DND-41 (cell line): ENCODE data around the gene CACNB4.

Experiments used
- ATAC-seq: fragments of 200-7000 bp; cut with Tn5 transposase; 3 replicates; pipeline ENCODE4 v1.9.1; 2021; ENCODE audit warnings: low read depth; ENCODE audit not compliant: insufficient read depth
- DNase-seq: peaks from one replicate; pipeline ENCODE4 v3.0.0-alpha.2; 2020
- H2AFZ ChIP-seq: 2 replicates; pipeline ENCODE4 v1.6.0; 2012; ENCODE audit warnings: low read depth, low read length
- H3K27ac ChIP-seq: 2 replicates; pipeline ENCODE4 v1.5.1; 2012; ENCODE audit warnings: low read length, inconsistent platforms
- H3K27me3 ChIP-seq: fragments of 200-600 bp; sonication (generic); 2 replicates; pipeline ENCODE4 v1.6.0; 2012; ENCODE audit warnings: low read length, mild to moderate bottlenecking, inconsistent platforms; ENCODE audit not compliant: insufficient read depth, poor library complexity
- H3K36me3 ChIP-seq: 2 replicates; pipeline ENCODE4 v1.5.1; 2012; ENCODE audit warnings: low read length, inconsistent platforms; ENCODE audit not compliant: insufficient read depth
- H3K4me1 ChIP-seq: 2 replicates; pipeline ENCODE4 v1.5.1; 2012; ENCODE audit warnings: mild to moderate bottlenecking, low read length; ENCODE audit not compliant: insufficient read depth
- H3K4me2 ChIP-seq: 2 replicates; pipeline ENCODE4 v1.6.0; 2012; ENCODE audit warnings: mild to moderate bottlenecking, moderate library complexity, low read length, inconsistent platforms; ENCODE audit not compliant: insufficient read depth
- H3K4me3 ChIP-seq, 2 experiments: fragments of 200-600 bp in 1 of 2; shearing (Covaris generic) in 1 of 2; 2 replicates each; pipeline ENCODE4 v1.5.1; 2012 to 2016; ENCODE audit warnings: inconsistent platforms in 2 of 2, low read length in 2 of 2, mild to moderate bottlenecking in 2 of 2, low read depth in 1 of 2, moderate library complexity in 1 of 2
- H3K79me2 ChIP-seq: 2 replicates; pipeline ENCODE4 v1.6.0; 2012; ENCODE audit warnings: low read length, inconsistent platforms; ENCODE audit not compliant: insufficient read depth
- H3K9ac ChIP-seq: 2 replicates; pipeline ENCODE4 v1.6.0; 2012; ENCODE audit warnings: low read depth, mild to moderate bottlenecking, inconsistent platforms, low read length, moderate library complexity
- H3K9me3 ChIP-seq: 2 replicates; pipeline ENCODE4 v1.5.1; 2012; ENCODE audit warnings: low read length, moderate library complexity, mild to moderate bottlenecking, inconsistent platforms; ENCODE audit not compliant: insufficient read depth, severe bottlenecking
- H4K20me1 ChIP-seq: 2 replicates; pipeline ENCODE4 v1.6.0; 2012; ENCODE audit warnings: low read length; ENCODE audit not compliant: insufficient read depth
- EZH2 ChIP-seq: IDR thresholded peaks from 3 replicates; pipeline ENCODE4 v1.6.1; 2012; ENCODE audit warnings: borderline replicate concordance, low read depth, mild to moderate bottlenecking, moderate library complexity, low read length, inconsistent platforms; ENCODE audit not compliant: severe bottlenecking
- TF ChIP-seq, protein P1 (sequence below): IDR thresholded peaks from 2 replicates; pipeline ENCODE4 v1.5.1; 2012; ENCODE audit warnings: borderline replicate concordance, low read length, moderate library complexity, mild to moderate bottlenecking; ENCODE audit not compliant: poor library complexity, severe bottlenecking; ENCODE audit errors: extremely low read depth

Gene CACNB4

DNA sequence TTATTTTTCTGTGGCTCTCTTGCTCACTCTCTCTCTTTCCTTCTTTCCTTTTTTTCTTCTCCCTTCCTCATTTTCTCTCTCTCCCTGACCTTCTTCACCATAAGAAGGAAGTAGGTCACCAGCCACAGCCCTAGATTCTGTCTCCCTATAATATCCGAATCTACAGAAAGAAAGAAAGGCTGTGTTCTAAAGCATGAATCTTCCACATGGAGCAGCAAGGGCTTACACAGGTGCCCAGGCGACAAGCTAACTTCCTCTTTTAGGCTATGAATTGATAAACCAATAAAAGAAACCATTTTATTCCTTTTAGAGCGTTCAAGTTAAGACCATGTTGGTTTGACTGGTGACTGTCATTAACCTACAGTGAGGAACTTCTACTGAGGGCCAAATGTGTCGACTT is 49.3 kb downstream of the CACNB4 start:
- Histone ChIP-seq H3K79me2 (no peaks in the 10 kb centered on the region), H3K27ac (no peak overlapping the region), H3K4me1 (no peaks in the 10 kb centered on the region), H3K36me3 (no peaks in the 10 kb centered on the region), H3K9me3 (no peaks in the 10 kb centered on the region), H3K9ac (no peak overlapping the region), H3K4me3 (no peak overlapping the region), H4K20me1 (no peaks in the 10 kb centered on the region), H3K27me3 (no peaks in the 10 kb centered on the region), H3K4me2 (no peak overlapping the region), H2AFZ (no peak overlapping the region)
- ATAC-seq (no peak), DNase-seq (no peak)
- TF ChIP-seq EZH2 = no peak
- TF ChIP-seq, protein P1, sequence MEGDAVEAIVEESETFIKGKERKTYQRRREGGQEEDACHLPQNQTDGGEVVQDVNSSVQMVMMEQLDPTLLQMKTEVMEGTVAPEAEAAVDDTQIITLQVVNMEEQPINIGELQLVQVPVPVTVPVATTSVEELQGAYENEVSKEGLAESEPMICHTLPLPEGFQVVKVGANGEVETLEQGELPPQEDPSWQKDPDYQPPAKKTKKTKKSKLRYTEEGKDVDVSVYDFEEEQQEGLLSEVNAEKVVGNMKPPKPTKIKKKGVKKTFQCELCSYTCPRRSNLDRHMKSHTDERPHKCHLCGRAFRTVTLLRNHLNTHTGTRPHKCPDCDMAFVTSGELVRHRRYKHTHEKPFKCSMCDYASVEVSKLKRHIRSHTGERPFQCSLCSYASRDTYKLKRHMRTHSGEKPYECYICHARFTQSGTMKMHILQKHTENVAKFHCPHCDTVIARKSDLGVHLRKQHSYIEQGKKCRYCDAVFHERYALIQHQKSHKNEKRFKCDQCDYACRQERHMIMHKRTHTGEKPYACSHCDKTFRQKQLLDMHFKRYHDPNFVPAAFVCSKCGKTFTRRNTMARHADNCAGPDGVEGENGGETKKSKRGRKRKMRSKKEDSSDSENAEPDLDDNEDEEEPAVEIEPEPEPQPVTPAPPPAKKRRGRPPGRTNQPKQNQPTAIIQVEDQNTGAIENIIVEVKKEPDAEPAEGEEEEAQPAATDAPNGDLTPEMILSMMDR = no peak

- no peaks in the 10 kb centered on the region for H3K27me3 ChIP-seq
- DNase-seq = no peak
Observed at GRCh38 chr2:152047824-152048471, 50.9 kb downstream of the CACNB4 start.

DNA sequence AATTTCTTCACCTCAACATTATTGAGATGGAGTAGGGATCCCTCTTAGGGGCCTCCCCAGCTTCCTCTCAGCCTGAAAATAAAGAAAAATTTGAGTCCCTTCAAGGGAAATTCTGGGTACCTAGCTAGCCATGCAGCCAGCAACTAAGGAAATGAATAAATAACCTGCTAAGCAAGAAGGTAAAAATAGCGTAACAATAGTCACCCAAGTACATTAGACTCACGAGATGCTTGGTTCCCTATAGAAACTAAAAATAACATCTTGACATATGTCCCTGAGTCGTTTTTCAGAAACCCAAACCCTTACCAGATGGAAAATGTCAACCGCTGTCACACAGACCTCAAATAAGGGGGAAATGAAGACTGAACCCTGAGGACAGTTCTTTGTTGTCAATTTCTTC is 51.9 kb downstream of the CACNB4 start:
- Histone ChIP-seq H3K4me3 (no peak overlapping the region), H4K20me1 (no peaks in the 10 kb centered on the region), H2AFZ (no peak overlapping the region), H3K27me3 (no peaks in the 10 kb centered on the region), H3K27ac (no peak overlapping the region), H3K36me3 (no peaks in the 10 kb centered on the region), H3K9ac (no peak overlapping the region), H3K79me2 (no peaks in the 10 kb centered on the region), H3K4me1 (no peaks in the 10 kb centered on the region), H3K4me2 (no peak overlapping the region), H3K9me3 (no peaks in the 10 kb centered on the region)
- TF ChIP-seq, protein P1 = no peak
- TF ChIP-seq EZH2 = no peak
- DNase-seq (no peak), ATAC-seq (no peak)

More at GRCh38 chr2:152047824-152048471, 50.9 kb downstream of the CACNB4 start:
- H3K27ac ChIP-seq = no peak overlapping the region
- no peak overlapping the region for H2AFZ ChIP-seq
- ATAC-seq = peak; percentile 33; the same call in 1 of the 3 replicates
- H3K4me1 ChIP-seq = no peaks in the 10 kb centered on the region
- no peaks in the 10 kb centered on the region for H4K20me1 ChIP-seq
- H3K9ac ChIP-seq = no peak overlapping the region
- no peak overlapping the region for H3K4me3 ChIP-seq
- H3K79me2 ChIP-seq = no peaks in the 10 kb centered on the region
- no peaks in the 10 kb centered on the region for H3K36me3 ChIP-seq
- TF ChIP-seq, protein P1 = peak; percentile 46
- no peak for TF ChIP-seq EZH2
- H3K9me3 ChIP-seq = no peaks in the 10 kb centered on the region
- no peak overlapping the region for H3K4me2 ChIP-seq
